Liver (tissue), 9 donors: ENCODE results near the gene PLEKHN1. TPM values are rescaled to one million over a fixed set of nuclear protein-coding genes. Genes with fewer than 3 reads are reported as not detected.
A peak's percentile ranks its signal among the peaks of the same experiment; 100 is the strongest.

Source experiments
- DNase-seq: peaks from one replicate; pipeline ENCODE4 v3.0.0-alpha.2; 2017; ENCODE audit warnings: low spot score
- H3K27ac ChIP-seq, 2 donors: one replicate each; pipeline ENCODE4 v1.7.0; 2013; ENCODE audit warnings: inconsistent platforms in 2 of 2, low read length in 2 of 2, control low read depth in 1 of 2, low read depth in 1 of 2, mild to moderate bottlenecking in 1 of 2
- H3K27me3 ChIP-seq, 4 donors: one replicate each; pipeline versions ENCODE4 v1.6.1 to v1.7.0; 2013; ENCODE audit warnings: low read length in 3 of 4, inconsistent platforms in 1 of 4, mild to moderate bottlenecking in 1 of 4, moderate library complexity in 1 of 4; ENCODE audit not compliant: control insufficient read depth in 4 of 4, insufficient read depth in 4 of 4
- H3K36me3 ChIP-seq, 4 donors: one replicate each; pipeline versions ENCODE4 v1.6.1 to v1.7.0; 2013; ENCODE audit warnings: low read length in 3 of 4, mild to moderate bottlenecking in 3 of 4, low read depth in 1 of 4, moderate library complexity in 1 of 4; ENCODE audit not compliant: control insufficient read depth in 4 of 4, insufficient read depth in 3 of 4
- H3K4me1 ChIP-seq, 4 donors: one replicate each; pipeline versions ENCODE4 v1.6.1 to v1.7.0; 2013; ENCODE audit warnings: low read length in 3 of 4, mild to moderate bottlenecking in 3 of 4, moderate library complexity in 1 of 4; ENCODE audit not compliant: control insufficient read depth in 4 of 4, insufficient read depth in 4 of 4
- H3K4me3 ChIP-seq, 3 donors: one replicate each; pipeline versions ENCODE4 v1.6.1 to v1.7.0; 2013; ENCODE audit warnings: low read length in 3 of 3, control low read depth in 1 of 3, low read depth in 1 of 3, mild to moderate bottlenecking in 1 of 3
- H3K9ac ChIP-seq, 2 donors: one replicate each; pipeline ENCODE4 v1.7.0; 2013; ENCODE audit warnings: low read length in 2 of 2, mild to moderate bottlenecking in 2 of 2, moderate library complexity in 2 of 2, control low read depth in 1 of 2, low read depth in 1 of 2
- H3K9me3 ChIP-seq, 4 donors: one replicate each; pipeline versions ENCODE4 v1.6.1 to v1.7.0; 2013; ENCODE audit warnings: low read length in 3 of 4; ENCODE audit not compliant: control insufficient read depth in 4 of 4
- ATF3 ChIP-seq: IDR thresholded peaks from 2 replicates; pipeline ENCODE4 v1.6.1; 2016; ENCODE audit warnings: antibody characterized with exemption
- CTCF ChIP-seq: fragments of 150-350 bp; IDR thresholded peaks from 2 replicates; pipeline ENCODE4 v1.5.1; 2017; ENCODE audit warnings: improper control_type of control experiment, low read depth, low read length; ENCODE audit not compliant: missing input control
- EGR1 ChIP-seq, 2 donors: IDR thresholded peaks; 2 replicates each; pipeline ENCODE4 v1.6.1; 2016 to 2018; ENCODE audit warnings: antibody characterized with exemption in 2 of 2, low read depth in 2 of 2
- FOXA1 ChIP-seq: IDR thresholded peaks from 2 replicates; pipeline ENCODE4 v1.6.1; 2016; ENCODE audit warnings: antibody characterized with exemption
- FOXA2 ChIP-seq: IDR thresholded peaks from 2 replicates; pipeline ENCODE4 v1.6.1; 2016; ENCODE audit warnings: antibody characterized with exemption
- JUND ChIP-seq, 2 donors: IDR thresholded peaks; 2 replicates each; pipeline ENCODE4 v1.6.1; 2016; ENCODE audit warnings: antibody characterized with exemption in 2 of 2
- RAD21 ChIP-seq, 2 donors: IDR thresholded peaks; 2 replicates each; pipeline ENCODE4 v1.6.1; 2016; ENCODE audit warnings: antibody characterized with exemption in 2 of 2, mild to moderate bottlenecking in 2 of 2
- REST ChIP-seq: IDR thresholded peaks from 2 replicates; pipeline ENCODE4 v1.6.1; 2016; ENCODE audit warnings: antibody characterized with exemption, mild to moderate bottlenecking
- RXRA ChIP-seq, 2 donors: IDR thresholded peaks; 2 replicates each; pipeline ENCODE4 v1.6.1; 2017 to 2018; ENCODE audit warnings: antibody characterized with exemption in 2 of 2, mild to moderate bottlenecking in 1 of 2
- SP1 ChIP-seq: IDR thresholded peaks from 2 replicates; pipeline ENCODE4 v1.6.1; 2018; ENCODE audit warnings: antibody characterized with exemption, mild to moderate bottlenecking
- YY1 ChIP-seq: IDR thresholded peaks from 2 replicates; pipeline ENCODE4 v1.6.1; 2016; ENCODE audit warnings: antibody characterized with exemption, mild to moderate bottlenecking
- WGBS: extraction: QIAGEN DNeasy Blood & Tissue Kit; methylation state at CpG from one replicate; pipeline ENCODE4 v1.1.7; 2013; 5-methylcytosine and 5-hydroxymethylcytosine counted together
- polyA plus RNA-seq, 2 donors: library from polyadenylated mRNA; stranded (reverse) in 1 of 2; unstranded in 1 of 2; fragments of 200-250 nt in 1 of 2; fragments of >200 nt in 1 of 2; fragmentation: Nextera tagmentation in 1 of 2; extraction: Ambion mirVana in 1 of 2; gene quantifications; one replicate each; pipeline versions ENCODE4 v1.2.1 to v1.2.3, GENCODE V29; 2013 to 2015
- total RNA-seq, 2 donors: library from RNA; depleted of rRNA; stranded (reverse); fragments of >200 nt; gene quantifications; one replicate each; pipeline ENCODE4 v1.2.3, GENCODE V29; 2014
- donor health status: healthy.
- donor health status: healthy.
- donor health status: healthy.
- donor health status: healthy.
- donor health status: healthy.

The PLEKHN1 gene
- total and polyA plus RNA-seq, 4 donors, result 0.17 to 0.18 TPM; not detected in 2

- peaks cover 2 to 23% (median 6%) of the 10 kb centered on the region in 4 donors for H3K4me1 ChIP-seq
- H3K36me3 ChIP-seq, result no peaks in the 10 kb centered on the region
- H3K27ac ChIP-seq, result no peak overlapping the region
- H3K4me3 ChIP-seq, result no peak overlapping the region
- 87% methylated on average over 40 of the region's 40 CpGs for WGBS
- DNase-seq, result no peak
- no peaks in the 10 kb centered on the region for H3K9me3 ChIP-seq
- H3K27me3 ChIP-seq, result peaks cover 0 to 4% (median 2%) of the 10 kb centered on the region in 4 donors
- H3K9ac ChIP-seq, result no peak overlapping the region
- TF ChIP-seq YY1 (no peak), CTCF (no peak), FOXA1 (no peak), FOXA2 (no peak), EGR1 (IDR thresholded peaks at IDR 0.05; ENCODE audit: low read depth in 2 of 2) (no peak)
Observed at GRCh38 chr1:929712-930632, 36.3 kb upstream of the PLEKHN1 start.

GRCh38 chr1:930633-931138, 35.6 kb upstream of the PLEKHN1 start:
- Histone ChIP-seq H3K27me3 (peaks cover 0 to 7% (median 2%) of the 10 kb centered on the region in 4 donors), H3K9ac (no peak overlapping the region), H3K9me3 (no peaks in the 10 kb centered on the region), H3K4me1 (peaks cover 0 to 26% (median 8%) of the 10 kb centered on the region in 4 donors), H3K4me3 (no peak overlapping the region), H3K36me3 (no peaks in the 10 kb centered on the region), H3K27ac (no peak overlapping the region)
- DNase-seq, result no peak
- WGBS, result 51% methylated on average over 18 of the region's 18 CpGs
- peak; percentile 51 to 65 for TF ChIP-seq RXRA (IDR thresholded peaks at IDR 0.05)
- TF ChIP-seq REST, result no peak

- Histone ChIP-seq H3K4me1 (peaks cover 0 to 23% (median 8%) of the 10 kb centered on the region in 4 donors), H3K36me3 (no peaks in the 10 kb centered on the region), H3K27ac (no peak overlapping the region), H3K9ac (no peak overlapping the region), H3K9me3 (no peaks in the 10 kb centered on the region), H3K27me3 (peaks cover 0 to 4% (median 0%) of the 10 kb centered on the region in 4 donors), H3K4me3 (no peak overlapping the region)
- 56% methylated on average over 15 of the region's 15 CpGs for WGBS
- DNase-seq, result no peak
- no peak for TF ChIP-seq RXRA (IDR thresholded peaks at IDR 0.05)
- TF ChIP-seq SP1, result no peak
- TF ChIP-seq REST, result no peak
- TF ChIP-seq YY1, result no peak
- no peak for TF ChIP-seq FOXA2
- no peak for TF ChIP-seq ATF3
- no peak for TF ChIP-seq JUND (IDR thresholded peaks at IDR 0.05)
- TF ChIP-seq RAD21 (IDR thresholded peaks at IDR 0.05), result no peak
- TF ChIP-seq CTCF, result no peak
Observed at GRCh38 chr1:931380-932172, 34.7 kb upstream of the PLEKHN1 start.
